HK-2 (cell line): Measurements from ENCODE around the gene HEATR3.

ENCODE experiments used
- DNase-seq: peaks from one replicate; pipeline ENCODE4 v3.0.0-alpha.2; 2018; ENCODE audit not compliant: unreplicated experiment

Gene HEATR3

GRCh38 chr16:50065624-50066481, at the start of gene HEATR3:
Gene HEATR3 (plus strand): TSS chr16:50065970. CDS start chr16:50066132, 162 bp downstream.
- DNase-seq = peak; percentile 97

- DNase-seq = no peak
These were observed 48.2 kb upstream of the HEATR3 start for GRCh38 chr16:50017553-50017952.

- DNase-seq = no peak
These were observed 44.2 kb upstream of the HEATR3 start for GRCh38 chr16:50021544-50021943.

- DNase-seq = no peak
These were observed 42.1 kb upstream of the HEATR3 start for GRCh38 chr16:50023641-50024040.

- DNase-seq = no peak
These were observed 41.6 kb upstream of the HEATR3 start for GRCh38 chr16:50024207-50024606.

GRCh38 chr16:50024684-50025536, 40.9 kb upstream of the HEATR3 start, which contains the start of gene CNEP1R1:
Gene CNEP1R1 (plus strand): TSS chr16:50025225. CDS start chr16:50025316, 91 bp downstream.
- DNase-seq = peak; percentile 96

GRCh38 chr16:50025537-50025931, 40.2 kb upstream of the HEATR3 start:
- no peak for DNase-seq

GRCh38 chr16:50027829-50028228, 37.9 kb upstream of the HEATR3 start:
- no peak for DNase-seq

GRCh38 chr16:50035468-50035992, 30.2 kb upstream of the HEATR3 start:
- no peak for DNase-seq

GRCh38 chr16:50036426-50036825, 29.3 kb upstream of the HEATR3 start:
- DNase-seq = no peak

- DNase-seq = no peak
These were observed 28.0 kb upstream of the HEATR3 start for GRCh38 chr16:50037662-50038220.

- no peak for DNase-seq
These were observed 27.5 kb upstream of the HEATR3 start for GRCh38 chr16:50038286-50038685.

- no peak for DNase-seq
These were observed 26.8 kb upstream of the HEATR3 start for GRCh38 chr16:50038756-50039529.

GRCh38 chr16:50040018-50040417, 25.8 kb upstream of the HEATR3 start:
- no peak for DNase-seq

GRCh38 chr16:50040710-50041109, 25.1 kb upstream of the HEATR3 start:
- no peak for DNase-seq

GRCh38 chr16:50043358-50043757, 22.4 kb upstream of the HEATR3 start:
- no peak for DNase-seq

- DNase-seq = no peak
These were observed 20.4 kb upstream of the HEATR3 start for GRCh38 chr16:50045412-50045811.

- no peak for DNase-seq
These were observed 18.9 kb upstream of the HEATR3 start for GRCh38 chr16:50046853-50047252.

- DNase-seq = no peak
These were observed 17.9 kb upstream of the HEATR3 start for GRCh38 chr16:50047864-50048263.

- DNase-seq = no peak
These were observed 15.0 kb upstream of the HEATR3 start for GRCh38 chr16:50050802-50051201.

GRCh38 chr16:50056226-50056625, 9.5 kb upstream of the HEATR3 start:
- DNase-seq = no peak
